Neural progenitor cell (in vitro differentiated cells): ENCODE measurements around the gene METTL6. TPM values are rescaled to one million over a fixed set of nuclear protein-coding genes. Genes with fewer than 3 reads are reported as not detected.
"Not testable (repeated sequence)": the region's sequence is repeated elsewhere in the genome, so short reads cannot be mapped to it uniquely, and the experiment has no call there.

Experiments
- DNase-seq: peaks from one replicate; pipeline ENCODE4 v3.0.0-alpha.2; 2016; ENCODE audit warnings: low spot score
- H2AFZ ChIP-seq: fragments of 200-600 bp; sonication (generic); replicated peaks from 2 replicates; pipeline ENCODE4 v1.6.1; 2016; ENCODE audit warnings: antibody characterized with exemption
- H3F3A ChIP-seq: fragments of 200-600 bp; sonication (generic); 2 replicates; pipeline ENCODE4 v1.6.1; 2016; ENCODE audit warnings: antibody characterized with exemption, low read depth
- H3K27ac ChIP-seq: fragments of 200-600 bp; sonication (generic); 2 replicates; pipeline ENCODE4 v1.5.1; 2016; ENCODE audit warnings: mild to moderate bottlenecking
- H3K27me3 ChIP-seq: fragments of 200-600 bp; sonication (generic); 2 replicates; pipeline ENCODE4 v1.6.1; 2016; ENCODE audit warnings: mild to moderate bottlenecking, moderate library complexity
- H3K36me3 ChIP-seq: fragments of 200-600 bp; sonication (generic); 2 replicates; pipeline ENCODE4 v1.5.1; 2016
- H3K4me1 ChIP-seq: fragments of 200-600 bp; sonication (generic); 2 replicates; pipeline ENCODE4 v1.6.1; 2016; ENCODE audit warnings: mixed run types
- H3K4me2 ChIP-seq: fragments of 200-600 bp; sonication (generic); 2 replicates; pipeline ENCODE4 v1.6.1; 2016
- H3K4me3 ChIP-seq: fragments of 200-600 bp; sonication (generic); 2 replicates; pipeline ENCODE4 v1.5.1; 2016
- H3K79me2 ChIP-seq: fragments of 200-600 bp; sonication (generic); 2 replicates; pipeline ENCODE4 v1.6.1; 2016; ENCODE audit warnings: low read depth
- H3K9ac ChIP-seq: fragments of 200-600 bp; sonication (generic); 2 replicates; pipeline ENCODE4 v1.6.1; 2016
- H3K9me3 ChIP-seq: fragments of 200-600 bp; sonication (generic); 2 replicates; pipeline ENCODE4 v1.5.1; 2016; ENCODE audit warnings: low read depth
- H4K20me1 ChIP-seq: fragments of 200-600 bp; sonication (generic); 2 replicates; pipeline ENCODE4 v1.6.1; 2016; ENCODE audit warnings: low read depth
- H3K27ac Mint-ChIP-seq: 3 replicates; pipeline ENCODE4 v1.8.0; 2021; ENCODE audit warnings: mixed read lengths
- H3K27me3 Mint-ChIP-seq: 2 replicates; pipeline ENCODE4 v1.8.0; 2022; ENCODE audit warnings: low read depth, mild to moderate bottlenecking, inconsistent platforms, moderate library complexity, mixed read lengths; ENCODE audit not compliant: insufficient read depth
- H3K36me3 Mint-ChIP-seq: 3 replicates; pipeline ENCODE4 v1.8.0; 2021; ENCODE audit warnings: mixed read lengths
- H3K4me1 Mint-ChIP-seq: 3 replicates; pipeline ENCODE4 v1.8.0; 2021; ENCODE audit warnings: mixed read lengths
- H3K4me3 Mint-ChIP-seq: 3 replicates; pipeline ENCODE4 v1.8.0; 2021; ENCODE audit warnings: mild to moderate bottlenecking, moderate library complexity, mixed read lengths
- H3K9me3 Mint-ChIP-seq: 3 replicates; pipeline ENCODE4 v1.8.0; 2020; ENCODE audit warnings: mixed read lengths
- CTCF ChIP-seq: fragments of 200-600 bp; sonication (generic); IDR thresholded peaks from 2 replicates; pipeline ENCODE4 v1.5.1; 2017; ENCODE audit warnings: antibody characterized with exemption, mild to moderate bottlenecking
- EZH2 ChIP-seq: fragments of 200-600 bp; sonication (generic); IDR thresholded peaks from 2 replicates; pipeline ENCODE4 v1.6.1; 2017; ENCODE audit warnings: antibody characterized with exemption, mild to moderate bottlenecking, moderate library complexity
- EZH2phosphoT487 ChIP-seq: fragments of 200-600 bp; sonication (generic); IDR thresholded peaks from 2 replicates; pipeline ENCODE4 v1.6.1; 2017; ENCODE audit warnings: antibody characterized with exemption
- total RNA-seq: library from RNA; depleted of rRNA; stranded (reverse); fragments of >200 nt; gene quantifications from 2 replicates; pipeline ENCODE4 v1.2.3, GENCODE V29; 2015; ENCODE audit warnings: low replicate concordance

The METTL6 gene
- total RNA-seq, 1 donor from 2014 or later, result 34.9 TPM

- Histone ChIP-seq H2AFZ (no peak overlapping the region), H3K4me1 (no peaks in the 10 kb centered on the region), H3K9me3 (no peaks in the 10 kb centered on the region), H4K20me1 (no peaks in the 10 kb centered on the region), H3F3A (no peaks in the 10 kb centered on the region), H3K4me3 (no peak overlapping the region), H3K27ac (no peak overlapping the region), H3K4me2 (no peak overlapping the region), H3K36me3 (no peaks in the 10 kb centered on the region), H3K27me3 (no peaks in the 10 kb centered on the region), H3K9ac (no peak overlapping the region), H3K79me2 (no peaks in the 10 kb centered on the region)
- DNase-seq, result no peak
- no peak for TF ChIP-seq EZH2
- TF ChIP-seq CTCF, result no peak
- TF ChIP-seq EZH2phosphoT487, result no peak
- Mint-ChIP-seq H3K27ac (no peak overlapping the region), H3K9me3 (no peaks in the 10 kb centered on the region), H3K4me1 (no peaks in the 10 kb centered on the region), H3K27me3 (peaks cover 3% of the 10 kb centered on the region), H3K4me3 (no peak overlapping the region), H3K36me3 (no peaks in the 10 kb centered on the region)
Measured at GRCh38 chr3:15460891-15461531, 33.7 kb upstream of the METTL6 start.

GRCh38 chr3:15458212-15458780 is 31.0 kb upstream of the METTL6 start:
- no peak overlapping the region for H3K4me3 ChIP-seq
- Mint-ChIP-seq H3K9me3 (no peaks in the 10 kb centered on the region), H3K27ac (no peak overlapping the region), H3K4me1 (no peaks in the 10 kb centered on the region), H3K4me3 (no peak overlapping the region), H3K27me3 (peaks cover 3% of the 10 kb centered on the region), H3K36me3 (no peaks in the 10 kb centered on the region)
- H3K4me2 ChIP-seq, result no peak overlapping the region
- no peak for TF ChIP-seq EZH2phosphoT487
- TF ChIP-seq CTCF, result no peak
- TF ChIP-seq EZH2, result no peak
- no peaks in the 10 kb centered on the region for H3K27me3 ChIP-seq
- no peaks in the 10 kb centered on the region for H3K36me3 ChIP-seq
- no peaks in the 10 kb centered on the region for H3K9me3 ChIP-seq
- no peaks in the 10 kb centered on the region for H3K4me1 ChIP-seq
- H3K9ac ChIP-seq, result no peak overlapping the region
- no peaks in the 10 kb centered on the region for H3F3A ChIP-seq
- no peaks in the 10 kb centered on the region for H3K79me2 ChIP-seq
- no peak overlapping the region for H2AFZ ChIP-seq
- H3K27ac ChIP-seq, result no peak overlapping the region
- H4K20me1 ChIP-seq, result no peaks in the 10 kb centered on the region
- DNase-seq, result no peak

- H2AFZ ChIP-seq, H3K36me3 ChIP-seq, H3K4me1 ChIP-seq, H3K79me2 ChIP-seq, DNase-seq, H3K9me3 ChIP-seq, H3K36me3 Mint-ChIP-seq, H3K4me2 ChIP-seq, H3K27ac Mint-ChIP-seq, H4K20me1 ChIP-seq, H3K4me3 Mint-ChIP-seq, H3K27me3 Mint-ChIP-seq, H3K27ac ChIP-seq, H3K9ac ChIP-seq, H3K4me3 ChIP-seq, H3K27me3 ChIP-seq, H3K9me3 Mint-ChIP-seq, H3F3A ChIP-seq, H3K4me1 Mint-ChIP-seq: not testable (repeated sequence)
Measured at GRCh38 chr3:15456915-15457314, 29.6 kb upstream of the METTL6 start.

- Histone ChIP-seq H3K27ac (no peak overlapping the region), H3F3A (no peaks in the 10 kb centered on the region), H3K4me2 (no peak overlapping the region), H2AFZ (no peak overlapping the region), H3K4me1 (no peaks in the 10 kb centered on the region), H3K4me3 (no peak overlapping the region), H3K27me3 (no peaks in the 10 kb centered on the region), H3K79me2 (no peaks in the 10 kb centered on the region), H3K36me3 (no peaks in the 10 kb centered on the region), H4K20me1 (no peaks in the 10 kb centered on the region), H3K9ac (no peak overlapping the region), H3K9me3 (no peaks in the 10 kb centered on the region)
- peaks cover under 1% of the 10 kb centered on the region for H3K36me3 Mint-ChIP-seq
- H3K27me3 Mint-ChIP-seq, result peaks cover 3% of the 10 kb centered on the region
- no peaks in the 10 kb centered on the region for H3K4me1 Mint-ChIP-seq
- H3K4me3 Mint-ChIP-seq, result no peak overlapping the region
- TF ChIP-seq EZH2, result no peak
- no peak for TF ChIP-seq EZH2phosphoT487
- no peak overlapping the region for H3K27ac Mint-ChIP-seq
- no peak for DNase-seq
- H3K9me3 Mint-ChIP-seq, result no peaks in the 10 kb centered on the region
Measured at GRCh38 chr3:15456321-15456720, 29.0 kb upstream of the METTL6 start.
